SK-MEL-5 (cell line): ENCODE results near the gene ABCC9. TPM values are rescaled to one million over a fixed set of nuclear protein-coding genes. Genes with fewer than 3 reads are reported as not detected.

Experiments used
- DNase-seq: peaks from one replicate; pipeline ENCODE4 v3.0.0-alpha.2; 2016; ENCODE audit warnings: low read depth, low spot score
- in situ Hi-C: cut with HindIII; loops from 2 replicates; pipeline ENCODE4 v1.10.0; 2016; ENCODE audit warnings: low sequenced_read_pairs, high pct_unique_total_duplicates, low pct_unique_long_range_greater_than_20kb
- small RNA-seq, 2 experiments: library from RNA; depleted of rRNA; stranded (forward); fragments of <200 nt; gene quantifications; one replicate each; pipeline ENCODE3, GENCODE V24; 2014
- total RNA-seq: library from RNA; depleted of rRNA; stranded (reverse); fragments of >200 nt; shearing (Covaris generic); gene quantifications from 2 replicates; pipeline ENCODE4 v1.2.3, GENCODE V29; 2014; rRNA removed

Gene ABCC9
- total RNA-seq, 1 experiment from 2014 or later = not detected

DNA sequence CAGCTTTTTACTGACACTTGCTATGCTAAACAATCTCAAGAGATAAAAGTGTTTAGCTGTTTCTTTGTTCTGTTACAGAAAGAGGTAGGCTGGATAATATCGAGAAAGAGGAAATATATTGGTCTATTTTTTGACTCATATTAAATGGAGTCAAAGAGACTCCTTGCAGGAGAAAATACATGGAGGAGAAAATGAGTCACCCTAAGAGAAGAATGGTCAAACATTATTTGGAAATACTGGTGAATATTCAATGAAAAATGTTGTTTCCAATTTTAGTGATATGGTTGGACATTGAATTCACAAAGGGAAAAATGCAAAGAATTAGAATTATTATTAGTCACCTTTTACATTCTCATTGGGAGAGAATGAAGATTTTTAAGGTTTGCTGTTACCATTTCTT, 169.9 kb downstream of the ABCC9 start:
- in situ Hi-C loops = no loop called here

DNA sequence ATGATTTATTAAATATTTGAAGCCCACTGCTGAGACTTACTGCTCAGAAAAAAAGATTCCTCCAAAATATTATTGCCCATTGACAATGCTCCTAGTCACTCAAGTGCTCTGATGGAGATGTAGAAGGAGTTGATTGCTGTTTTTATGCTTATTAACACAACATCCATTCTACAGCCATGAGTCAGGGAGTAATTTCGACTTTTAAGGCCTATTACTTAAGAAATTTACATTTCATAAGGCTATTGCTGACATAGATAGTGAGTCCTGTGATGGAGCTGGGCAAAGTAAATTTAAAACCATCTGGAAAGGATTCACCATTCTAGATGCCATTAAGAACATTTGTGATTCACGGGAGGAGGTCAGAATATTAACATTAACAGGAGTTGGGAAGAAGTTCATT, 171.9 kb downstream of the ABCC9 start:
- in situ Hi-C loops = no loop called here
- DNase-seq = no peak

More for the DNA sequence above, 169.9 kb downstream of the ABCC9 start:
- no peak for DNase-seq

DNA sequence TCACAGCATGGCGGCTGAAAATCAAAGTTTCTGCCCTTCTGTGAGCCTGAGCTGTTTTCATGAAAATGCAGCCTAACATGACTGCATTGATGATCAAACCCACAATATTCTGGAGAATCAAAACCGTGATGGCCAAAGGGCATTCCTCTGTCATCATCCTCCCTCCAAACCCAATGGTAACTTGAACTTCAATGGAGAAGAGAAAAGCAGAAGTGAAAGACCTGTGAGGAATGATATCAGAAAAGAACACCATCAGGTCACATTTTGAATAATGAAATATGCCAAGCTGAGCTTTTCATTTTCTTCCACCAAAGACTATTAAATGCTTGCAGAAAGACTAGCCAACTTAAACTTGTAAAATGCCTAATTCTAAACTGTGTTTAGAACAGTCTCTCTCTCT, 174.8 kb downstream of the ABCC9 start:
- no peak for DNase-seq
- in situ Hi-C loops = no loop called here

GRCh38 chr12:21764950-21765349, 176.3 kb downstream of the ABCC9 start:
- DNase-seq = no peak

GRCh38 chr12:21764065-21764464, 177.2 kb downstream of the ABCC9 start:
- DNase-seq = no peak
- in situ Hi-C loops = no loop called here

More at GRCh38 chr12:21764950-21765349, 176.3 kb downstream of the ABCC9 start:
- in situ Hi-C loops = no loop called here

GRCh38 chr12:21763531-21763930, 177.7 kb downstream of the ABCC9 start:
- in situ Hi-C loops = no loop called here

DNA sequence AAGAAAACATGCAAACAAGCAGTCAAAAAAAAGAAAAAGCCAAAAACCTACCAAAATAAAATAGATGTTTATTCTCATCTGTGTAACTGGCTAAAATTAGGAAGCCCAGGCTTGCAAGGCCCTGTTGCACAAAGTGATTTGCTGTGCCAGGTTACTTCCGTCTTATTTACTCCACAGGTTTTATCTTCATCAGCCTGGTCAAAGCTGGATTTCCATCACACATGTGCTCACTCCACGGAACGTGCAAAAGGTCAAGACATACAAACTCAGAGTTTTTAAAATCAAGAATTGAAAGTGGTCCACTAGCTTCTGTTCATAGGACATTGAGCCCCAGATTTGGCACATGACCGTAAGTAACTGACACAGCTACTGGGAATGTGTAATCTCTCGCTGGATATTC, 181.5 kb downstream of the ABCC9 start:
- no peak for DNase-seq
- in situ Hi-C loops = no loop called here

More at GRCh38 chr12:21763531-21763930, 177.7 kb downstream of the ABCC9 start:
- no peak for DNase-seq

DNA sequence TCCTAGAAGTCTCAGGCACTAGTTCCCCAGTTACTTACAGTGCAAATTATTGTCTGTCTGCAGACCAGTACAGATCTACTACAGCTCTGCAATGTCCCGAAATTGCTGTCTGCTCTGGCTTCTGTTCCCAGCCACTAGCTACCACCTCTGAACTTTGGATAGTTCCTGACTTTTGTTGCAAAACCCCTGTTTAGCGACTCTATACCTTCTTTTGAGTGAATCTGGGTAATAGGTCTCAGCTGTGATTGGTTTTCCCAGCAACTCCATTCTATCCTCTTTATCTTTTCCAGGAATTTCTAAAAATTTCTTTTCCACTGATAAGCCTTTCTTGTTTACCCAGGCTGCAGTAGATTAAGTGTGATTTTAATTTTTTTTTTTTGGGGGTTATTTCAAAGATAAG, 183.5 kb downstream of the ABCC9 start:
- in situ Hi-C loops = no loop called here
- no peak for DNase-seq

DNA sequence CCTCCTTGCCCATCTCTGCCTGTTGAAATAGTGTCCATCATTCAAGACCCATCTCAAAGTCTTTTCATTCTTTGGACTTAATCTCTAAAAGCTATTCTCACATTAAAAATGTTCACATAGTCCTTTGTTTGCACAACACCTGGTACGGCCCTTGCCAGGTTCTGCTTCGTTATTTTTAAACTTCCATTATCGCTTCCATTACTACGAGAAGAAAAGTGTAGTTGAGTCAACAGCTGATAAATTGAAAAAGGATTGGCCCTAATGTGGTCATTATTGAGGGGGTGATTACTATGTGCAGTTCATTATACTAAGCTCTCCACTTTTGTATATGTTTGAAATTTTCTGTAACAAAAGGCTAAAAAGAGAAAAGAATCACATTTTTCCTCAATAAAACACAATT, 184.5 kb downstream of the ABCC9 start:
- in situ Hi-C loops = no loop called here

DNA sequence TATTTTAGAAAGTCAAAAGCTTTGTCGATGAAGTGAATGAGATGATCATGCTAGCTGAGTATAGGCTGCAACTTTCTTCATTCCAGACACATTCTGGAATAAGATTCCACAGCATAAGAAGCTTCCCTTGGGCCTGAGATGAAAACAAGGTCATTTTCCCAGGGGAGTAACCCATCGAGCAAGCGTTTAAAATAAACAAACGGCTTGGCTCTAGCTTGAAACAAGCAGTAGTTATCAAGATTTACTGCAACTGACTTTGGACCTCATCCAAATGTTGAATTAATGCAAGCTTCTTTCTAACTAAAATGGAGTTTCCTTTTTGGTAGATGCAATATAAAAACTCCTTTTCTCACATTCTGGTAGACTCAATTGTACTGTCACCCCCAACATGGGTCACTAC, 189.7 kb downstream of the ABCC9 start:
- in situ Hi-C loops = no loop called here
- no peak for DNase-seq

More for the DNA sequence above, 184.5 kb downstream of the ABCC9 start:
- no peak for DNase-seq

Small RNAs within 50 kb of the gene (small RNA-seq; reads per million reads assigned to genes)
- 0 reads per million in 2 experiments for gene AC008250.2

Other genes with a start within 250 kb of the ABCC9 start
- not detected in 2 replicates for gene KCNJ8, start 166.7 kb downstream of the ABCC9 start, total RNA-seq
- gene CMAS, start 104.8 kb upstream of the ABCC9 start, total RNA-seq = 33.4 and 38.5 TPM in 2 replicates